Measurements from ENCODE around the gene NFATC2IP.

- TF ChIP-seq EP300 (IDR thresholded peaks at IDR 0.05; ENCODE audit: borderline replicate concordance) (no peak), CEBPB (IDR thresholded peaks at IDR 0.05) (no peak), MAX (IDR thresholded peaks at IDR 0.05) (no peak), TAF1 (IDR thresholded peaks at IDR 0.05; ENCODE audit: low read depth) (no peak), RAD21 (IDR thresholded peaks at IDR 0.05; ENCODE audit: low read depth) (no peak), FOXM1 (IDR thresholded peaks at IDR 0.05; ENCODE audit: borderline replicate concordance, low read depth) (no peak), YY1 (IDR thresholded peaks at IDR 0.05; ENCODE audit: low read depth) (no peak)
- TF ChIP-seq, protein P1, sequence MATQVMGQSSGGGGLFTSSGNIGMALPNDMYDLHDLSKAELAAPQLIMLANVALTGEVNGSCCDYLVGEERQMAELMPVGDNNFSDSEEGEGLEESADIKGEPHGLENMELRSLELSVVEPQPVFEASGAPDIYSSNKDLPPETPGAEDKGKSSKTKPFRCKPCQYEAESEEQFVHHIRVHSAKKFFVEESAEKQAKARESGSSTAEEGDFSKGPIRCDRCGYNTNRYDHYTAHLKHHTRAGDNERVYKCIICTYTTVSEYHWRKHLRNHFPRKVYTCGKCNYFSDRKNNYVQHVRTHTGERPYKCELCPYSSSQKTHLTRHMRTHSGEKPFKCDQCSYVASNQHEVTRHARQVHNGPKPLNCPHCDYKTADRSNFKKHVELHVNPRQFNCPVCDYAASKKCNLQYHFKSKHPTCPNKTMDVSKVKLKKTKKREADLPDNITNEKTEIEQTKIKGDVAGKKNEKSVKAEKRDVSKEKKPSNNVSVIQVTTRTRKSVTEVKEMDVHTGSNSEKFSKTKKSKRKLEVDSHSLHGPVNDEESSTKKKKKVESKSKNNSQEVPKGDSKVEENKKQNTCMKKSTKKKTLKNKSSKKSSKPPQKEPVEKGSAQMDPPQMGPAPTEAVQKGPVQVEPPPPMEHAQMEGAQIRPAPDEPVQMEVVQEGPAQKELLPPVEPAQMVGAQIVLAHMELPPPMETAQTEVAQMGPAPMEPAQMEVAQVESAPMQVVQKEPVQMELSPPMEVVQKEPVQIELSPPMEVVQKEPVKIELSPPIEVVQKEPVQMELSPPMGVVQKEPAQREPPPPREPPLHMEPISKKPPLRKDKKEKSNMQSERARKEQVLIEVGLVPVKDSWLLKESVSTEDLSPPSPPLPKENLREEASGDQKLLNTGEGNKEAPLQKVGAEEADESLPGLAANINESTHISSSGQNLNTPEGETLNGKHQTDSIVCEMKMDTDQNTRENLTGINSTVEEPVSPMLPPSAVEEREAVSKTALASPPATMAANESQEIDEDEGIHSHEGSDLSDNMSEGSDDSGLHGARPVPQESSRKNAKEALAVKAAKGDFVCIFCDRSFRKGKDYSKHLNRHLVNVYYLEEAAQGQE (IDR thresholded peaks at IDR 0.05; ENCODE audit: low read depth) = no peak
- TF ChIP-seq, protein P2, sequence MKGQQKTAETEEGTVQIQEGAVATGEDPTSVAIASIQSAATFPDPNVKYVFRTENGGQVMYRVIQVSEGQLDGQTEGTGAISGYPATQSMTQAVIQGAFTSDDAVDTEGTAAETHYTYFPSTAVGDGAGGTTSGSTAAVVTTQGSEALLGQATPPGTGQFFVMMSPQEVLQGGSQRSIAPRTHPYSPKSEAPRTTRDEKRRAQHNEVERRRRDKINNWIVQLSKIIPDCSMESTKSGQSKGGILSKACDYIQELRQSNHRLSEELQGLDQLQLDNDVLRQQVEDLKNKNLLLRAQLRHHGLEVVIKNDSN (IDR thresholded peaks at IDR 0.05) = no peak
These were observed 48.9 kb upstream of the NFATC2IP start for GRCh38 chr16:28901862-28902261.
